Left lung (tissue), 10 donors: ENCODE data around the gene LRRTM1. TPM values are rescaled to one million over a fixed set of nuclear protein-coding genes. Genes with fewer than 3 reads are reported as not detected.

Source experiments
- ATAC-seq: fragments of 200-7000 bp; cut with Tn5 transposase; one replicate; pipeline ENCODE4 v1.9.1; 2020; ENCODE audit warnings: moderate library complexity
- DNase-seq, 4 donors: peaks; one replicate each; pipeline ENCODE4 v3.0.0-alpha.2; 2013 to 2020
- H3K27ac ChIP-seq, 2 donors: fragments of 200-600 bp; sonication (generic) in 1 of 2; one replicate each; pipeline versions ENCODE4 v1.5.0 to v1.8.0; 2020 to 2021
- H3K27me3 ChIP-seq, 2 donors: fragments of 200-600 bp; sonication (generic) in 1 of 2; one replicate each; pipeline versions ENCODE4 v1.5.0 to v1.8.0; 2020 to 2021
- H3K36me3 ChIP-seq, 2 donors: fragments of 200-600 bp; sonication (generic) in 1 of 2; one replicate each; pipeline versions ENCODE4 v1.5.0 to v1.8.0; 2020 to 2021
- H3K4me1 ChIP-seq, 2 donors: fragments of 200-600 bp; one replicate each; pipeline ENCODE4 v1.8.0; 2021
- H3K4me3 ChIP-seq, 2 donors: fragments of 200-600 bp; sonication (generic) in 1 of 2; one replicate each; pipeline versions ENCODE4 v1.5.0 to v1.8.0; 2020 to 2021; ENCODE audit warnings: mild to moderate bottlenecking in 1 of 2
- H3K9me3 ChIP-seq, 2 donors: fragments of 200-600 bp; sonication (generic) in 1 of 2; one replicate each; pipeline versions ENCODE4 v1.5.0 to v1.8.0; 2020 to 2021
- CTCF ChIP-seq, 2 donors: fragments of 200-600 bp; sonication (generic) in 1 of 2; IDR thresholded peaks; one replicate each; pipeline versions ENCODE4 v1.5.0 to v1.8.0; 2021; ENCODE audit warnings: antibody characterized with exemption in 2 of 2
- intact Hi-C, 2 donors: fragments of 100-400 bp; cut with DNase I; formaldehyde crosslinking; loops; one replicate each; pipeline versions ENCODE4 v1.11.2 to v1.14.2; 2022
- polyA plus RNA-seq, 6 donors: library from polyadenylated mRNA; unstranded; fragments of 120-200 nt; gene quantifications; one replicate each; pipeline ENCODE4 v1.2.1, GENCODE V29; 2013; ENCODE audit not compliant: insufficient read length in 6 of 6
- total RNA-seq, 2 donors: library from RNA; stranded (reverse); fragmentation: NEBNext Ultra II Directional; extraction: Animal tissue kit (Norgen Biotek cat#: 25700); gene quantifications; one replicate each; pipeline ENCODE4 v1.2.1, GENCODE V29; 2021
- donor health status: DM: no; HTN: yes; CAD: no.
- donor health status: DM: no; HTN: no; CAD: no.

The LRRTM1 gene
- total and polyA plus RNA-seq, 8 donors = 2.0 to 3.6 (median 2.7) TPM; not detected in 2

- no peak for TF ChIP-seq CTCF (IDR thresholded peaks at IDR 0.05)
- intact Hi-C loops = no loop called here
Observed at GRCh38 chr2:80259292-80259691, 45.3 kb downstream of the LRRTM1 start.

GRCh38 chr2:80258793-80259192 lies 45.8 kb downstream of the LRRTM1 start:
- ATAC-seq = no peak
- H3K36me3 ChIP-seq = no peaks in the 10 kb centered on the region
- intact Hi-C loops = no loop called here
- no peak overlapping the region for H3K4me3 ChIP-seq
- no peak overlapping the region for H3K27ac ChIP-seq
- DNase-seq = no peak
- no peaks in the 10 kb centered on the region for H3K27me3 ChIP-seq
- no peaks in the 10 kb centered on the region for H3K4me1 ChIP-seq
- TF ChIP-seq CTCF (IDR thresholded peaks at IDR 0.05) = no peak
- no peaks in the 10 kb centered on the region for H3K9me3 ChIP-seq

More at GRCh38 chr2:80259292-80259691, 45.3 kb downstream of the LRRTM1 start:
- Histone ChIP-seq H3K27me3 (no peaks in the 10 kb centered on the region), H3K27ac (no peak overlapping the region), H3K36me3 (no peaks in the 10 kb centered on the region), H3K9me3 (no peaks in the 10 kb centered on the region), H3K4me1 (no peaks in the 10 kb centered on the region), H3K4me3 (no peak overlapping the region)
- ATAC-seq (no peak), DNase-seq (no peak)

GRCh38 chr2:80258341-80258740 lies 46.2 kb downstream of the LRRTM1 start:
- no peak for TF ChIP-seq CTCF (IDR thresholded peaks at IDR 0.05)
- DNase-seq = no peak
- H3K27ac ChIP-seq = no peak overlapping the region
- H3K27me3 ChIP-seq = no peaks in the 10 kb centered on the region
- H3K4me1 ChIP-seq = no peaks in the 10 kb centered on the region
- no peaks in the 10 kb centered on the region for H3K36me3 ChIP-seq
- no peaks in the 10 kb centered on the region for H3K9me3 ChIP-seq
- intact Hi-C loops = no loop called here
- no peak overlapping the region for H3K4me3 ChIP-seq
- ATAC-seq = no peak

- ATAC-seq (no peak), DNase-seq (no peak)
- no peak for TF ChIP-seq CTCF (IDR thresholded peaks at IDR 0.05)
- Histone ChIP-seq H3K9me3 (no peaks in the 10 kb centered on the region), H3K27ac (no peak overlapping the region), H3K27me3 (no peaks in the 10 kb centered on the region), H3K36me3 (no peaks in the 10 kb centered on the region), H3K4me3 (no peak overlapping the region), H3K4me1 (no peaks in the 10 kb centered on the region)
- intact Hi-C loops = no loop called here
Observed at GRCh38 chr2:80257450-80257849, 47.1 kb downstream of the LRRTM1 start.

GRCh38 chr2:80256782-80257167 lies 47.8 kb downstream of the LRRTM1 start:
- no peaks in the 10 kb centered on the region for H3K9me3 ChIP-seq
- no peaks in the 10 kb centered on the region for H3K4me1 ChIP-seq
- H3K27me3 ChIP-seq = no peaks in the 10 kb centered on the region
- no peak for TF ChIP-seq CTCF (IDR thresholded peaks at IDR 0.05)
- no peak for ATAC-seq
- no peak for DNase-seq
- no peak overlapping the region for H3K4me3 ChIP-seq
- H3K36me3 ChIP-seq = no peaks in the 10 kb centered on the region
- intact Hi-C loops = no loop called here
- H3K27ac ChIP-seq = no peak overlapping the region
